Activated naive CD4-positive, alpha-beta T cell treated with anti-CD3 and anti-CD28 coated beads, Interleukin-2, amount 50 U/mL, for 24 hours (primary cell): Measurements from ENCODE around the gene CCDC9.

Experiments
- H3K27ac Mint-ChIP-seq: one replicate; pipeline ENCODE4 v1.8.0; 2021; ENCODE audit warnings: mild to moderate bottlenecking, mixed read lengths
- H3K27me3 Mint-ChIP-seq: one replicate; pipeline ENCODE4 v1.8.0; 2021; ENCODE audit warnings: mixed read lengths
- H3K36me3 Mint-ChIP-seq: one replicate; pipeline ENCODE4 v1.8.0; 2021; ENCODE audit warnings: mixed read lengths
- H3K4me1 Mint-ChIP-seq: one replicate; pipeline ENCODE4 v1.8.0; 2021; ENCODE audit warnings: mixed read lengths
- H3K4me3 Mint-ChIP-seq: one replicate; pipeline ENCODE4 v1.8.0; 2021; ENCODE audit warnings: mild to moderate bottlenecking, mixed read lengths
- H3K9me3 Mint-ChIP-seq: one replicate; pipeline ENCODE4 v1.8.0; 2021; ENCODE audit warnings: mixed read lengths

CCDC9 gene

DNA sequence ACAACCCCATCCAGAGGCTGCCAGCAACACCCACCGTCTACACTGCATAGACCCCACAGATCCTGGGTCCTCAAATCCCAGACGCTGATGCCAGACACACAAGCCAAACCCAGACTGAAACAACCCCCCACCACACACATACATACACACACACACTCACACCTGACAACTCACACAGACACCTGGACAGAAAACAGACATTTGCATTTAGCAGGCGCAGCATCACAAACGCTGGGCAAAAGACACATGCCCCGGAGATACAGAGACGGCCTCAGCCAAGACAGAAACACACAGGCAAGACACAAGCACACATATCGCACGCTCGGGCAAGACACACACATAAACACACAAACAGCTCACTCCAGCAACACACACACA lies 26.7 kb upstream of the CCDC9 start:
- no peaks in the 10 kb centered on the region for H3K27me3 Mint-ChIP-seq
- H3K9me3 Mint-ChIP-seq, result no peaks in the 10 kb centered on the region
- no peak overlapping the region for H3K27ac Mint-ChIP-seq
- peaks cover 33% of the 10 kb centered on the region for H3K4me1 Mint-ChIP-seq
- H3K36me3 Mint-ChIP-seq, result no peaks in the 10 kb centered on the region
- no peak overlapping the region for H3K4me3 Mint-ChIP-seq

DNA sequence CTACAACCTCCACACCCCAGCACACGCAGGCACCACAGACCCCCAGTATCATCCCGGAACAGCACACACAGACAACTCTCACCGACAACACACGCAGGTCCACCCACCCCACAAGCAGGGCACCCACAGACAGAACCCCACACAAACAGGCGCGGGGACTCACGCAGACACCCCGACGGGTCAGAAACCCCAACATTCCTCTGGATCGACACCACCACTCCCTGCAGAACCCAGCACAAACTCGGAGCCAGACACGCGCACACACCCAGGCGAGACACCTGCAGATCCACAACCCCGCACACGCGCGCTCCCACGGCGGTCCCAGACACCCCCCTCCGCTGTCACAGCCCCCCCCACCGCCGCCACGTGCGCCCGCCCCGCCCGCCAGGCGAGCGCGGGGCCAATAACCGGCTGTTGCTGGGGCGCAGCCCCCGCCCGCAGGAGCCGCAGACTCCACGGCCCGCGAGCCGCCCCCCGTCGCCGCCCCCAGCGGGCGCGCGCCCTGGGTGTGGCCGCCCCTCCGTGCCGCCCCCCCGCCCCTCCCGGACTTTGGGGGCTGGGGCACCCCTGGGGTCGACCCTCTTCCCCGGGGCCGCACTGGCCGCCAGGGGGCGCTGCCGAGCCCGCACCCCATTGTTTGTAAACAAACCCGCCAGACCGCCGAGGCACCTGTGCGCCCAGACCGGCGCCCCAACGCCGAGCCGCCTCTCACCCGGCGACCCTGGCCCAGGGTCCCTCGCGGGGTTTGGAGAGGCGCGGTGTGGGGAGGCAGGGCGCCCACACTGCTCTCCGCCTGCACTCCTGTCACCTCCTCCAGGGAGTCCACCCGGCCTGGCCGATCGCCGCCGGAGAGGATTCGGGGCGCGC lies 26.0 kb upstream of the CCDC9 start:
- Mint-ChIP-seq H3K9me3 (no peaks in the 10 kb centered on the region), H3K27me3 (no peaks in the 10 kb centered on the region), H3K4me3 (no peak overlapping the region), H3K4me1 (peaks cover 33% of the 10 kb centered on the region), H3K36me3 (no peaks in the 10 kb centered on the region), H3K27ac (no peak overlapping the region)

DNA sequence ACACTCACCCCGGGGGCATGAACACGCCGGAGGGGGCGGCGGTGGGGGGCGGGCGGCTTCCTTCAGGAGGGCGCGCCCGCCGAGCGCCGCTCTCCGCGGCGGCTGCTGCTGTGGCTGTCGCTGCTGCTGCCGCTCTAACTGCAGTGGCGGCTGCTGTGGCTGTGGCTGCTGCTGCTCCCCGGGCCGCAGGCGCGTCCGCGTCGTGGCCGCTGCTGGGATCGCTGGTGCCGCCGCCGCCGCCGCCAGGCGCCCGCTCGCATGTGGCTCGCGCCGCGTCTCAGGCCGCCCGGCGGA lies 25.5 kb upstream of the CCDC9 start, which contains the start of gene BBC3:
TSS of gene BBC3 (minus strand) at position 279 of the 294 bp plus-strand sequence. CDS start 2,768 bp downstream, outside the sequence.
- Mint-ChIP-seq H3K27me3 (no peaks in the 10 kb centered on the region), H3K36me3 (no peaks in the 10 kb centered on the region), H3K4me1 (peaks cover 27% of the 10 kb centered on the region), H3K27ac (peak within 1 kb of the TSS; percentile 73), H3K9me3 (no peaks in the 10 kb centered on the region), H3K4me3 (peak within 1 kb of the TSS; percentile 57)

DNA sequence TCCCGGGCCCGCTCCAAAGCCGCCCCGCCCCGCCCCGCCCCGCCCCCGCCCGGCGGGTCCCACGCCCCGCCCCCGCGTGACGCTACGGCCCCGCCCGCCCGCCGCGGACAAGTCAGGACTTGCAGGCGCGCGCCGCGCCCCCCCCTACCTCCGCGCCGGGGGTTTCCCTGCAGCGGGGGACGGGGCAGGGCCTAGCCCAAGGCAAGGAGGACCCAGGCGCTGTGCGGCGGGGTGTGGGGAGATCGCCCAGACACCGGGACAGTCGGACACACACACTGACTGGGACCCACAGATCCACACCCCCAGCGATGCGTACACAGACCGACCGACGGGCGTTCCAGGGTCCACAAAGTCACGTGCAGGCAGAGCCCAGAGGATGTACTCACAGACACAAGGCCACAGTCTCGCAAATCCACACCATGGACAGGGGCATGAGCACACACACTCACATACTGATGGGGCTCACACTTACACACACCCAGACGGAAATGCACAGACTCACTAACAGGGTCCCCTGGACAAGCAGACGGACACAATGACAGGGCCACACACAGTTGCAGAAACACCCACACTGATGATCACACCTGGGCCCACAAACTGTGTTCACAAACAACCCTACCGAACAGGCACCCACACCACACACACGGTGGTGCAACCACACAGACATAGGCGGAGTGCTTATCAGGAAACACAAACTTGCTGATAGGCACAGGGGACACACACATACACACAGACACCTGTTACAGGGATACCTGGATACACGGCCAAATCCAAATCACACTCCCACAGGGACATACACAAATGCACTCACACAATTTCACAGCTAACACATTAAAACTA lies 24.9 kb upstream of the CCDC9 start:
- Mint-ChIP-seq H3K27me3 (no peaks in the 10 kb centered on the region), H3K9me3 (no peaks in the 10 kb centered on the region), H3K27ac (peak overlapping the region; percentile 73), H3K4me3 (peak overlapping the region; percentile 57), H3K36me3 (no peaks in the 10 kb centered on the region), H3K4me1 (peaks cover 27% of the 10 kb centered on the region)

- Mint-ChIP-seq H3K4me1 (peaks cover 20% of the 10 kb centered on the region), H3K9me3 (no peaks in the 10 kb centered on the region), H3K4me3 (peak overlapping the region; percentile 57), H3K27ac (peak overlapping the region; percentile 33), H3K36me3 (no peaks in the 10 kb centered on the region), H3K27me3 (no peaks in the 10 kb centered on the region)
These were observed 23.7 kb upstream of the CCDC9 start for GRCh38 chr19:47232422-47233211.

GRCh38 chr19:47236072-47236675 lies 20.2 kb upstream of the CCDC9 start:
- H3K4me3 Mint-ChIP-seq, result no peak overlapping the region
- no peaks in the 10 kb centered on the region for H3K36me3 Mint-ChIP-seq
- no peaks in the 10 kb centered on the region for H3K27me3 Mint-ChIP-seq
- H3K9me3 Mint-ChIP-seq, result no peaks in the 10 kb centered on the region
- H3K4me1 Mint-ChIP-seq, result peaks cover 33% of the 10 kb centered on the region
- peak overlapping the region; percentile 68 for H3K27ac Mint-ChIP-seq

DNA sequence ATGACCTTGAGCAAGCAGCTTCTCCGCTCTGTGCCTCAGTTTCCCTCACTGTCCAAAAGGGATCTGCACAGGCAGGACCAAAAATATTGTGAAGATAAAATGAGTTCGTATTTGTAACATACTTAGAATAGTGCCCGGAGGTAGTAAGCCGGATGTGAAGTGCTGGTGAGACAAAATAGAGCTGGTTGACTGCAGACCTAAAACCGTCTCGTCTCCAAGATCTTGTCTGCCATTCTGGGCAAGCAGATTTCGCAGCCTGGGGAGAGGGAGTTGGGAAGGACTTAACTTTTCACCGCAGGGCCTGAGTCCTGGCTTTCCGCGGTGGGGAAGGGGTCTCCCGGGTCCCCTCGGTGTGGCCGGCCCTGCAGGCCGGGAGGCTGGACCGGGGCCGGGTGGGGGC lies 17.2 kb upstream of the CCDC9 start:
- Mint-ChIP-seq H3K4me3 (peak overlapping the region; percentile 66), H3K36me3 (peaks cover 2% of the 10 kb centered on the region), H3K27ac (peak overlapping the region; percentile 25), H3K9me3 (no peaks in the 10 kb centered on the region), H3K4me1 (peaks cover 16% of the 10 kb centered on the region), H3K27me3 (no peaks in the 10 kb centered on the region)

- peak overlapping the region; percentile 18 for H3K27ac Mint-ChIP-seq
- H3K27me3 Mint-ChIP-seq, result no peaks in the 10 kb centered on the region
- H3K4me3 Mint-ChIP-seq, result peak overlapping the region; percentile 15
- H3K4me1 Mint-ChIP-seq, result peaks cover 22% of the 10 kb centered on the region
- no peaks in the 10 kb centered on the region for H3K9me3 Mint-ChIP-seq
- peaks cover 2% of the 10 kb centered on the region for H3K36me3 Mint-ChIP-seq
These were observed 16.6 kb upstream of the CCDC9 start for GRCh38 chr19:47239610-47240296.

DNA sequence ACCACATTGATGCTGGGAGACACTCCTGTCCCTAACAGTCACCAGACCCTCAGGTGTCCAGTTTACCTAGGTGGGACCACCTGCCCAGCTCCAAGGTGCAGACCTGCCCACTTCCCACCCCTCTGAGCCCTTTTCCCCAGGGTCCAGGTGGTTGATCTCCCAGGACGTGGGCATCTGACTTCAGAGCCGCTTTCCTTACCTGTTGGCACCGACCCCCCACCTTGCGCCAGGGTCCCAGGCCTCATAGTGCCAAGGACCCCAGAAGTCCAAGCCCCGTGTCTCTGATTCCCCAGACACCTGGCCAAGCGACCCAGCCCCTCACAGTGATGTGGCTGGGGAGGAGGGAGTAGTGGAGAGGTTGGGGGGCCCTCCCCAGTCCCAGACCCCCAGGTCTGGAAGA lies 15.8 kb upstream of the CCDC9 start:
- no peaks in the 10 kb centered on the region for H3K9me3 Mint-ChIP-seq
- peaks cover 2% of the 10 kb centered on the region for H3K36me3 Mint-ChIP-seq
- no peaks in the 10 kb centered on the region for H3K27me3 Mint-ChIP-seq
- H3K4me3 Mint-ChIP-seq, result peak overlapping the region; percentile 27
- peaks cover 22% of the 10 kb centered on the region for H3K4me1 Mint-ChIP-seq
- no peak overlapping the region for H3K27ac Mint-ChIP-seq

DNA sequence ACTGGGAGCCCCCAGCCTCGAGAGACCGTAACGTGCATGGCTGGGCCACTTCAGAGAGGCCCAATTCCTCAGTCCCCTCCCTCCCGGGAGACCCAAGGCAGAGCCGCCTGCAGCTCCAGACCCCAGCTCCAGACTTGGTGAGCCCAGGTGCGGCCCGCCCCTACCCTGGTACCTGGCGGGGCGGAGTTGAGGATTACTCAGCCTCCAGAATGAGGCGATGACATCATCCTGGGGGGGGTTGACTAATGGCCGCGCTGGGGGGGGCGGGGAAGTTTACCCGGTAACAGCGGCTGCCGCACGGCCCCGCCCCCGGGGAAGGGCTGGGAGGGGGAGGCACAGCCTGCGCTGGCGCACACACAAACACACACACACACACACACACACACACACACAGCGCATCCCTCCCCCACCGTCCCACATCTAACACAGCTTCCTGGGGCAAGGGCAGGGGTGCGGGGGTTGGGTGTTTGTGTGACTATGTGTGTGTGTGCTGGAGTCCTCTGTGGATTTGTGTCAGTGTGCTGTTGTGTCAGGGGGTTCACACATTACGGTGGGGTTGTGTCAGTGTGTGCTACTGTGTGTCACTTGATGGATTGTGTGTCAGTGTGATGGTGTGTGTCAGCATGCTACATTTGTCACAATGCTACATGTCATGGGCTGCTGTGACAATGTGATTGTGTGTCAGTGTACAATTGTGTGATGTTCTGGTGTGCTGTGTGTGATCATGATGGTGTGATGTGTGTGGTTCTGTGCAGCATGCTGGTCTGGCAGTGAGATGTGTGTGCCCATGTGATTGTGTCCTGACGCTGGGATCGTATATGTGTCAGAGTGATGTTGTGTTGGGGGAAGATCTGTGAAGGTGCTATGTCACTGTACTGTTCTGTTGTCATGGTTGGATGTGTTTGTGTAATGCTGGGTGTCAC lies 15.1 kb upstream of the CCDC9 start:
- Mint-ChIP-seq H3K4me1 (peaks cover 22% of the 10 kb centered on the region), H3K9me3 (no peaks in the 10 kb centered on the region), H3K27me3 (no peaks in the 10 kb centered on the region), H3K27ac (no peak overlapping the region), H3K36me3 (peaks cover 2% of the 10 kb centered on the region), H3K4me3 (peak overlapping the region; percentile 27)

GRCh38 chr19:47241919-47242577 lies 14.3 kb upstream of the CCDC9 start:
- Mint-ChIP-seq H3K4me1 (peaks cover 22% of the 10 kb centered on the region), H3K9me3 (no peaks in the 10 kb centered on the region), H3K27ac (no peak overlapping the region), H3K36me3 (peaks cover 2% of the 10 kb centered on the region), H3K4me3 (no peak overlapping the region), H3K27me3 (no peaks in the 10 kb centered on the region)

DNA sequence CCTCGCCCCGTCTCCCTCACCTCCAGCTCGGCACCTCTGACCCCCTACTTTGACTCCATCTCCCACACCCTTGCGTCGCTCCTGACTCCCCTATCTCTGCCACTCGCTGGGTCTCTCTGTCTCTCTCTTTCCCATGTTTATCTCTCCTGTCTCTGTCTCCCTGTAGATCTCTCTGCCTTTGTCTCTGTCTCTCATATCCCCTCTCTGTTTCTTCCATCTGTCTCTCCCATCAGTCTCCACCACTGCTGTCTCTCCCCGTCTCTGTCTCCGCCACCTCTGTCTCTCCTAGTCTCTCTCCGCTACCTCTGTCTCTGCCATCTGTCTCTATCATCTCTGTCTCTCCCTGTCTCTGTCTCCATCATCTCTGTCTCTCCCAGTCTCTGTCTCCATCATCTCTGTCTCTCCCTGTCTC lies 13.0 kb upstream of the CCDC9 start:
- H3K4me3 Mint-ChIP-seq, result peak overlapping the region; percentile 93
- H3K27me3 Mint-ChIP-seq, result no peaks in the 10 kb centered on the region
- peak overlapping the region; percentile 98 for H3K27ac Mint-ChIP-seq
- H3K4me1 Mint-ChIP-seq, result peaks cover 27% of the 10 kb centered on the region
- H3K36me3 Mint-ChIP-seq, result peaks cover 2% of the 10 kb centered on the region
- no peaks in the 10 kb centered on the region for H3K9me3 Mint-ChIP-seq

- Mint-ChIP-seq H3K9me3 (no peaks in the 10 kb centered on the region), H3K27ac (peak overlapping the region; percentile 98), H3K4me3 (peak overlapping the region; percentile 93), H3K4me1 (peaks cover 25% of the 10 kb centered on the region), H3K27me3 (no peaks in the 10 kb centered on the region), H3K36me3 (peaks cover 2% of the 10 kb centered on the region)
These were observed 12.4 kb upstream of the CCDC9 start for GRCh38 chr19:47243776-47244547.
